Measurements from ENCODE around the gene TAF11L14. TPM values are rescaled to one million over a fixed set of nuclear protein-coding genes. Genes with fewer than 3 reads are reported as not detected.
"Not testable (repeated sequence)": the region's sequence is repeated elsewhere in the genome, so short reads cannot be mapped to it uniquely, and the experiment has no call there.

The TAF11L14 gene
- not detected in 2 replicates for total RNA-seq
- long read RNA-seq: 0 reads

DNA sequence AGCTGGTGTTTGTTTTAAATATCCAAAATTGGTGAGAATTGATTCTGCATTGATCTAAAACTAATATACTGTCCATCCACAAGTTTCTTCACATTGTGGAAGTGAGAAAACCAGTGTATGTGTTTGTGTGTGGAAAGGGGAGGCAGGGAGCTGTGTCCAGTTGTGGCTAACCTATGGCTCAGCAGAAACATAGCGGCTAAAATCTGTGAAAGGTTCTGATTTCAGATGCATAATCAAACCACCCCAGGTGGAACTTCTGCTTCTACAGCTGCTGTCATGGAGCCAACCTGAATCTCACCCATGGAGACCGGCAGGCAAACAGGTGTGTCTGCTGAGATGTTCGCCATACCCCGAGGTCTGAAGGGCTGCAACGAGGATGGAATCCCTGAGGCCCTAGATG lies at the start of gene TAF11L14:
Gene TAF11L14, plus strand, starts transcription at position 301 of the 400 bp plus-strand sequence.
- no peaks in the 10 kb centered on the region for H3K9me3 Mint-ChIP-seq (ENCODE audit: unreplicated experiment)
- H3K27ac Mint-ChIP-seq (ENCODE audit: unreplicated experiment): no peak within 1 kb of the TSS
- H3K4me3 Mint-ChIP-seq (ENCODE audit: unreplicated experiment): no peak within 1 kb of the TSS
- H3K4me1 Mint-ChIP-seq (ENCODE audit: unreplicated experiment): no peaks in the 10 kb centered on the region
- TF ChIP-seq CTCF (IDR thresholded peaks at IDR 0.05): no peak
- H3K36me3 Mint-ChIP-seq (ENCODE audit: unreplicated experiment): no peaks in the 10 kb centered on the region
- peaks cover 4% of the 10 kb centered on the region for H3K27me3 Mint-ChIP-seq (ENCODE audit: unreplicated experiment)
- no peak for DNase-seq (ENCODE audit: extremely low spot score, unreplicated experiment)

DNA sequence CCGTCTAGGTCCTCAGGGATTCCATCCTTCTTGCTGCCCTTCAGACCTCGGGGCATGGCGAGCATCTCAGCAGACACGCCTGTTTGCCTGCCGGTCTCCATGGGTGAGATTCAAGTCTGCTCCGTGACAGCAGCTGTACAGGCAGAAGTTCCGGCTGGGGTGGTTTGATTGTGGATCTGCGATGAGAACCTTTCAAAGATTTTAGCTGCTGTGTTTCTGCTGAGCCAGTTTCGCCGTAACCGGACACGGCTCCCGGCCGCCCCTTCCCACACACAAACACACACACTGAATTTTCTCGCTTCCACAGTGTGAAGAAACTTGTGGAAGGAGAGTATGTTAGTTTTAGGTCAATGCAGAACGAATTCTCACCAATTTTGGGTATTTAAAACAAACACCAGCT lies 48.6 kb upstream of the TAF11L14 start, which contains the start of gene TAF11L7:
Gene TAF11L7, minus strand, starts transcription at position 101 of the 400 bp plus-strand sequence.
- DNase-seq (ENCODE audit: extremely low spot score, unreplicated experiment); H3K36me3 Mint-ChIP-seq (ENCODE audit: unreplicated experiment); H3K9me3 Mint-ChIP-seq (ENCODE audit: unreplicated experiment); H3K4me1 Mint-ChIP-seq (ENCODE audit: unreplicated experiment); H3K27ac Mint-ChIP-seq (ENCODE audit: unreplicated experiment); H3K27me3 Mint-ChIP-seq (ENCODE audit: unreplicated experiment); H3K4me3 Mint-ChIP-seq (ENCODE audit: unreplicated experiment): not testable (repeated sequence)

GRCh38 chr5:17590860-17591259 lies 43.4 kb upstream of the TAF11L14 start, which contains the start of gene TAF11L8:
Gene TAF11L8, minus strand, starts transcription at chr5:17590960.
- H3K36me3 Mint-ChIP-seq (ENCODE audit: unreplicated experiment); DNase-seq (ENCODE audit: extremely low spot score, unreplicated experiment); H3K4me3 Mint-ChIP-seq (ENCODE audit: unreplicated experiment); H3K9me3 Mint-ChIP-seq (ENCODE audit: unreplicated experiment); H3K4me1 Mint-ChIP-seq (ENCODE audit: unreplicated experiment); H3K27me3 Mint-ChIP-seq (ENCODE audit: unreplicated experiment); H3K27ac Mint-ChIP-seq (ENCODE audit: unreplicated experiment): not testable (repeated sequence)

DNA sequence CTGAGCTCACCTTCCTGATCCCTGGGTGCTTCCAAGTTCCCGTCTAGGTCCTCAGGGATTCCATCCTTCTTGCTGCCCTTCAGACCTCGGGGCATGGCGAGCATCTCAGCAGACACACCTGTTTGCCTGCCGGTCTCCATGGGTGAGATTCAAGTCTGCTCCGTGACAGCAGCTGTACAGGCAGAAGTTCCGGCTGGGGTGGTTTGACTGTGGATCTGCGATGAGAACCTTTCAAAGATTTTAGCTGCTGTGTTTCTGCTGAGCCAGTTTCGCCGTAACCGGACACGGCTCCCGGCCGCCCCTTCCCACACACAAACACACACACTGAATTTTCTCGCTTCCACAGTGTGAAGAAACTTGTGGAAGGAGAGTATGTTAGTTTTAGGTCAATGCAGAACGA lies 40.0 kb upstream of the TAF11L14 start, which contains the start of gene TAF11L9:
Gene TAF11L9, minus strand, starts transcription at position 140 of the 400 bp plus-strand sequence.
- not testable (repeated sequence) for H3K27me3 Mint-ChIP-seq (ENCODE audit: unreplicated experiment); H3K9me3 Mint-ChIP-seq (ENCODE audit: unreplicated experiment); H3K4me1 Mint-ChIP-seq (ENCODE audit: unreplicated experiment); H3K36me3 Mint-ChIP-seq (ENCODE audit: unreplicated experiment); H3K4me3 Mint-ChIP-seq (ENCODE audit: unreplicated experiment); H3K27ac Mint-ChIP-seq (ENCODE audit: unreplicated experiment)
- peak; percentile 92 for DNase-seq (ENCODE audit: extremely low spot score, unreplicated experiment)

GRCh38 chr5:17597728-17598127 lies 36.5 kb upstream of the TAF11L14 start, which contains the start of gene TAF11L10:
Gene TAF11L10, minus strand, starts transcription at chr5:17597828.
- not testable (repeated sequence) for H3K4me3 Mint-ChIP-seq (ENCODE audit: unreplicated experiment)

DNA sequence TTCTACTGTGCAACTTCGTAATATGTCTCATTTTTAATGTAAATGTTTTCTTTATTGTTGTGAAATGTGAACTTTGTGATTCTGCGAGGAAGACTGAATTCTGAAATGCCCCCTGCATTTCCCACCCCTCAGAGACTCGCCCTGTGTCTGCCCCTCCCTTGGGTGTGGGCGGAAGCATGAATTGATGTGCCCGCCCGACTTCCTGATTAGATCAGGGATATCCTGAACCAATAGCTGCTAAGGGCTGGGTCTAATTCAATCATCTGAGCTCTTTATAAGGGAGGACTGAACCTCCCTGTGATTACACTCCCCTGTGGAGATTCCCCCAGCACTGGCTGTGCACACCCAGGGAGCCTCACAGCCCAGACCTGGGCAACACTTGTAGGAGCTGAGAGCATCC lies 30.4 kb upstream of the TAF11L14 start, which contains the start of gene TAF11L11:
Gene TAF11L11, plus strand, starts transcription at position 304 of the 400 bp plus-strand sequence.
- H3K4me1 Mint-ChIP-seq (ENCODE audit: unreplicated experiment): peaks cover 17% of the 10 kb centered on the region
- not testable (repeated sequence) for H3K4me3 Mint-ChIP-seq (ENCODE audit: unreplicated experiment); DNase-seq (ENCODE audit: extremely low spot score, unreplicated experiment); H3K27me3 Mint-ChIP-seq (ENCODE audit: unreplicated experiment); H3K27ac Mint-ChIP-seq (ENCODE audit: unreplicated experiment); H3K9me3 Mint-ChIP-seq (ENCODE audit: unreplicated experiment); H3K36me3 Mint-ChIP-seq (ENCODE audit: unreplicated experiment)

More at GRCh38 chr5:17597728-17598127, 36.5 kb upstream of the TAF11L14 start, which contains the start of gene TAF11L10:
- not testable (repeated sequence) for H3K27ac Mint-ChIP-seq (ENCODE audit: unreplicated experiment); H3K4me1 Mint-ChIP-seq (ENCODE audit: unreplicated experiment); H3K9me3 Mint-ChIP-seq (ENCODE audit: unreplicated experiment); DNase-seq (ENCODE audit: extremely low spot score, unreplicated experiment); H3K36me3 Mint-ChIP-seq (ENCODE audit: unreplicated experiment); H3K27me3 Mint-ChIP-seq (ENCODE audit: unreplicated experiment)

GRCh38 chr5:17604951-17605350 lies 29.3 kb upstream of the TAF11L14 start:
- no peak for TF ChIP-seq CTCF (IDR thresholded peaks at IDR 0.05)
- H3K4me1 Mint-ChIP-seq (ENCODE audit: unreplicated experiment): peaks cover 17% of the 10 kb centered on the region
- no peaks in the 10 kb centered on the region for H3K36me3 Mint-ChIP-seq (ENCODE audit: unreplicated experiment)
- no peak for DNase-seq (ENCODE audit: extremely low spot score, unreplicated experiment)
- no peak overlapping the region for H3K4me3 Mint-ChIP-seq (ENCODE audit: unreplicated experiment)
- no peak overlapping the region for H3K27ac Mint-ChIP-seq (ENCODE audit: unreplicated experiment)
- no peaks in the 10 kb centered on the region for H3K9me3 Mint-ChIP-seq (ENCODE audit: unreplicated experiment)
- H3K27me3 Mint-ChIP-seq (ENCODE audit: unreplicated experiment): no peaks in the 10 kb centered on the region

DNA sequence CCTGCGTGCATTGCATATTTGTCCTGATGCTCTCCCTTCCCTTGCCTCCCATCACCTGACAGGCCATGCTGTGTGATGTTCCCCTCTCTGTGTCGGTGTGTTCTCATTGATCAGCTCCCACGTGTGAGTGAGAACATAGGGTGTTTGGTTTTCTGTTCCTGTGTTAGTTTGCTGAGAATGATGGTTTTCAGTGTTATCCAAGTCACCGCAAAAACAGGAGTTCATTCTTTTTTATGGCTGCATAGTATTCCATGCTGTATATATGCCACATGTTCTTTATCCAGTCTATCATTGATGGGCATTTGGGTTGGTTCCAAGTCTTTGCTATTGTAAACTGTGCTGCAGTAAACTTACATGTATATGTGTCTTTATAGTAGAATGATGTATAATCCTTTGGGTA lies 26.8 kb upstream of the TAF11L14 start:
- not testable (repeated sequence) for H3K36me3 Mint-ChIP-seq (ENCODE audit: unreplicated experiment); H3K9me3 Mint-ChIP-seq (ENCODE audit: unreplicated experiment); H3K4me3 Mint-ChIP-seq (ENCODE audit: unreplicated experiment); H3K27me3 Mint-ChIP-seq (ENCODE audit: unreplicated experiment); DNase-seq (ENCODE audit: extremely low spot score, unreplicated experiment); H3K27ac Mint-ChIP-seq (ENCODE audit: unreplicated experiment)
- peaks cover 17% of the 10 kb centered on the region for H3K4me1 Mint-ChIP-seq (ENCODE audit: unreplicated experiment)

DNA sequence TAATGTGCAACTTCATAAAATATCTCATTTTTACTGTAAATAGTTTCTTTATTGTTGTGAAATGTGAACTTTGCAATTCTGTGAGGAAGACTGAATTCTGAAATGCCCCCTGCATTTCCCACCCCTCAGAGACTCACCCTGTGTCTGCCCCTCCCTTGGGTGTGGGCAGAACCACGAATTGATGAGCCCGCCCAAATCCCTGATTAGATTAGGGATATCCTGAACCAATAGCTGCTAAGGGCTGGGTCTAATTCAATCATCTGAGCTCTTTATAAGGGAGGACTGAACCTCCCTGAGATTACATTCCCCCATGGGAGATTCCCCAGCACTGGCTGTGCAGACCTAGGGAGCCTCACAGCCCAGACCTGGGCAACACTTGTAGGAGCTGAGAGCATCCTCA lies 24.2 kb upstream of the TAF11L14 start, which contains the start of gene TAF11L12:
Gene TAF11L12, plus strand, starts transcription at position 301 of the 400 bp plus-strand sequence.
- H3K9me3 Mint-ChIP-seq (ENCODE audit: unreplicated experiment); H3K27me3 Mint-ChIP-seq (ENCODE audit: unreplicated experiment); H3K4me1 Mint-ChIP-seq (ENCODE audit: unreplicated experiment); DNase-seq (ENCODE audit: extremely low spot score, unreplicated experiment); H3K36me3 Mint-ChIP-seq (ENCODE audit: unreplicated experiment); H3K4me3 Mint-ChIP-seq (ENCODE audit: unreplicated experiment); H3K27ac Mint-ChIP-seq (ENCODE audit: unreplicated experiment): not testable (repeated sequence)

Data from osteocyte (in vitro differentiated cells).